ENCODE data around the gene UBXN4.
A peak's percentile ranks its signal among the peaks of the same experiment; 100 is the strongest.
"Not testable (repeated sequence)": the region's sequence is repeated elsewhere in the genome, so short reads cannot be mapped to it uniquely, and the experiment has no call there.

UBXN4 gene

GRCh38 chr2:135773319-135773718, 31.7 kb downstream of the UBXN4 start:
- no peak for DNase-seq

- peak in 1 of 2 experiments; percentile 23 for DNase-seq
Measured at GRCh38 chr2:135773917-135774316, 32.3 kb downstream of the UBXN4 start.

- no peak for DNase-seq
Measured at GRCh38 chr2:135775420-135775819, 33.8 kb downstream of the UBXN4 start.

DNA sequence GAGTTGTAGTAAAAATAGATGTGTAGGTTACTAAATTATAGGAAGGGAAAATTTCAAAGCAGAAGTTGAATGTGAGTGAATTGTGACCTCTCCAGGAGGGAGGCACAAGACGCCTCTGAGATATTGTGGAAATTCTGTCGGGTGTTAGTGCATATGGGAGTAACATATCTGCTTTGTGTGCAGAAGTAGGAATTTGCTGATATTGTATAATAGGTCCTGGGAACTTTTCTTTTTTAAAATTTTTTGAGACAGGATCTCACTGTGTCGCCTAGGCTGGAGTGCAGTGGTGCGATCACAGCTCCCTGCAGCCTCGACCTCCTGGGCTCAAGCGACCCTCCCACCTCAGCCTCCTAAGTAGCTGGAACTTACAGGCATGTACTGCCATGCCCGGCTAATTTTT, 34.7 kb downstream of the UBXN4 start:
- no peak for DNase-seq

DNA sequence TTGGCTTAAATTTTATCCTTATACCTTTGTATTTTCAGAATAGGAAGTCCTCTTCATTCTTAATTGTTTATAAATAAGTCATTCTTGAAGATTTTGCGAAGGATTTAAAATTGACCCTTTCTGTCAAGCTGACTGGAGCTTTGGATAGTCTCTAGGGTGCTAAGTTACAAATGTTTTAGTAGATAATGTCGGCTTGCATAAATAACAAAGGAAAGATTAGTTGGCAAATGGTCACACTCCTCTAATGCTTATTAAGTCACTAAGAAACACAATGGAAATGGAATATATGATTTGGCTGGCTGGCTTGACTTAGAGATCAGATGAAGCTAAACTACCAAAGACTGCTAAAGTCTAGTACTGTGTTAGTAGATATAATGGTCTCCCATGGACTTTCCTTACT, 40.6 kb downstream of the UBXN4 start:
- DNase-seq, result no peak

DNA sequence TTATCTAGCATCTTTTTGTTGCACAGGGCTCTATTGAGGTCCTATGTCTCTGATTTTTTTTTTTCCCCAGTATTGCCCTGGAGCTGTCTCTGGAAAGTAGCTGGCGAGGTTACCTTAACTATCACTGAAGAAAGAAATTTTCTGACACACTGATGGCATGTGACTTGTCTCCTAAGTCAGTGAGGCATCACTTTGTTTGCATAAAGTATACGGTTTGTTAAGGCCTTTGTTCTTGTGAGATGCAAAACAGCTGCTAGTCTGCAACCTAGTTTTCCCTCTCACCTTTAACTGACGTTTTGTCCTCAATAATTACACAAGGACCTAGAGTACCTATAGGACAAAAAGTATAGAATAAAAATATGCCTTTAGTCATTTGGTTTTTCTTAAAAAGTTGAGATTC, 41.8 kb downstream of the UBXN4 start:
- DNase-seq, result no peak

DNA sequence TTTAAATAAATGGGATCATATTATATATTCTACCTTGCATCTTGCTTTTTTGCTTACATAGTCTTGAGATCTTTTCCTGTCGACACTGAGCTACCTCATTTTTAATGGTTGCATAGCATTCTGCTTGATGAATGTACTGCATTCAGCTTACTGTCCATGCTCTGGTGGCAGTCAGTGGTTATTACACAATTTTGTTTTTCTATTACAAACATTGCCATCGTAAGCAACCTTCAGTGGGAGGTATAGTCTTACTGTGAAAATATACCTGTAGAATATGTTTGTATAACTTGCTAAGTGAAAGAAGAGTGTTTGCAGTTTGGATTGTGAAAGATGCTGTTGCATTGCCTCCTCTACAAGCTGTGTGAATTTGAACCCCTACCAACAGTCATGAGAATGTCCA, 43.4 kb downstream of the UBXN4 start:
- peak in 1 of 2 experiments; percentile 26 for DNase-seq

GRCh38 chr2:135786823-135787222, 45.2 kb downstream of the UBXN4 start:
- DNase-seq, result peak; percentile 34 to 50

GRCh38 chr2:135790423-135790822, 48.8 kb downstream of the UBXN4 start:
- DNase-seq, result no peak

GRCh38 chr2:135791418-135792190, 49.9 kb downstream of the UBXN4 start:
- DNase-seq, result no peak

GRCh38 chr2:135792401-135793150, 50.9 kb downstream of the UBXN4 start:
- DNase-seq, result no peak

- not testable (repeated sequence) for DNase-seq
Measured at GRCh38 chr2:135795641-135796040, 54.0 kb downstream of the UBXN4 start.

GRCh38 chr2:135796606-135797005, 55.0 kb downstream of the UBXN4 start:
- DNase-seq, result no peak

DNA sequence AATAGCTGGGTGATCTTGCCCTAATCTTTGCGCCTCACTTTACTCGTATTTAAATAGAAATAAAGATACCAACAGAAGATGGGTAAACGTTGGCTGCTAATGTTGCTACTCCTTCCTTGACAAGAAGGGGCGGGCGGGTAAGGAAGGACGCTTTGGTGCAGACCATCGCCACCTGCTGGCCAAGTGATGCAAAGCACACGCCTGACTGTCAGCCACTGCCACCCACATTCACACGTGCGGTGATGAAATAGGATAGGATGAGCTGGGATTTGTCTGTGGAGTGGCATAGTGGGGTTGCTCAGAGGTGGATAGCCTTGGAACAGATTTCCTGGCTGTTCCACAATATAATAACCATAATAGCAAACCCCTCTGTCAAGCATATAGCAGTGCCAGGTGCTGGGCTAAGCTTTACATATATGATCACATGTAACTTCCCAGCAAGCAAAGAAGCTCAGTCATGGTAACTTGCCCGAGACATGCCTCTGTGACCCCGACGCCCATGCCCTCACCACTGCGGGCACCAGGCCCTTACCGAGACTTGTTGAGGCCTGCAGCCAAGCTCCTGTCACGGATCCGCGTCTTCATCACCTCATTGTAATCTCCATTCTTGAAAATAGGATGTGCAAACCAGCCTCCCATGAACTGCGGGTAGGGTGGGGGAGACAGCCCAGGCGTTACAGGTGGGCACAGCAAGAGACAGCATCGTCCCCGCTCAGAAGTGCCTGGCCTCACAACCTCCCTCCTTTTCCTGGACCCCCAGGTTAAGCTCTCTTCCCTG, 56.0 kb downstream of the UBXN4 start:
- DNase-seq, result peak; percentile 16 to 68

DNA sequence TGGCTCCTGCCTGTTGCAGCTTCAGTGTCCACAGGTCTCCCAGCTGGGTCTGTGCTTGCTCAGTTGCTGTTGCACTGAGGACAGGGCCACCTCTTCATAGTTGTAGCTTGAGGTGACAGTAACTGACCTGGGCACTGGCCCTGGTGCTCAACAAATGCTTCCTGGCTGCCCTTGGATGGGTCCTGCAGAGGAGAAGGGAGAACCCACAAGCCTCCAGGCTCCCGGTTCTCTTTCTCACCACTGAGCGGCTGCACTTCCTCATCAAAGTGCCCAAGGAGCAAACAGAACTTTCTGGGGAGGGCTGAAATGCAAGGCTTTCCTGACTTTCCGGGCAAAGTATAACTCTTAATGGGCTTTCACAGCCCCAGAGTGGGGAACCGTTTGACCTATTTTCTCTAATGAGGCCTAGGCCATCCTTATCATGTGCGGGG, 56.6 kb downstream of the UBXN4 start:
- no peak for DNase-seq

- no peak for DNase-seq
Measured at GRCh38 chr2:135798762-135799161, 57.1 kb downstream of the UBXN4 start.

DNA sequence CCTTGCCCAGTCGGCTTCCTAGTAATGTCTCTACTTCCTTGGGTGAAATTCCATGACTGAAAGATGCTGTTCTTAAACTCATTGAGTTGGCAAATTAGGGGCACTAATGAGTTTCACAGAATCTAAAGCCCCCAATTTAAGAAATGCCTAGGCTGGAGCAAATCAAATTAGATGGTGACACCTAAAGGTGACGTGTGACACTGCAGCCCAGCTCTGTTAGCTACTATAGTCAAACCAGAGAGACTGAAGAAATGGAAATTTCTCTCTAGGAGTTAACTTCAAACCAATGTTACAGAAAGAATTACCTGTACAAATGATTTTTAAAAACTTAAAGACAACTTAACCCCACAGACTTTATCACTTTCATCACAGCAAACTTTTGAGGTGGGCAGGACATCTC, 58.1 kb downstream of the UBXN4 start:
- no peak for DNase-seq

GRCh38 chr2:135800513-135801460, 59.1 kb downstream of the UBXN4 start:
- no peak for DNase-seq

- no peak for DNase-seq
Measured at GRCh38 chr2:135802350-135802749, 60.7 kb downstream of the UBXN4 start.

DNA sequence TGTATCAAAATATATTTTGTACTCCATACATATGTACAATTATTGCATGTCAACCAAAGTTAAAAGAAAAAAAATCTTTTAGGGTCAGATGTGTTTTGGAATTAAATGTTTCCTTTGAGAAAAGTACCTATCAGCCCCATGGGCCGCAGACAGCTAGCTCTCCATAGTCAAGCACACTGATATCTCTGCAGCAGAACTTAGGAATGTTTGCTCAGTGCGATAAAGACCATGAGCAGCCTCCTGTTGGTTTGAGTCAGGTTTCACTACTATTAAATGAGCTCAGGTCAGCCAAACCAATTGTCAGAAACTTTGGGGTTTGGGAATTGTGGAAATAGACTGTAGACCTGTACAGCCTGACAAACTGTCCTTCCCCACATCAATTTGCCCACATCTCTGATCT, 61.6 kb downstream of the UBXN4 start:
- no peak for DNase-seq

- not testable (repeated sequence) for DNase-seq
Measured at GRCh38 chr2:135807874-135808273, 66.2 kb downstream of the UBXN4 start.

DNA sequence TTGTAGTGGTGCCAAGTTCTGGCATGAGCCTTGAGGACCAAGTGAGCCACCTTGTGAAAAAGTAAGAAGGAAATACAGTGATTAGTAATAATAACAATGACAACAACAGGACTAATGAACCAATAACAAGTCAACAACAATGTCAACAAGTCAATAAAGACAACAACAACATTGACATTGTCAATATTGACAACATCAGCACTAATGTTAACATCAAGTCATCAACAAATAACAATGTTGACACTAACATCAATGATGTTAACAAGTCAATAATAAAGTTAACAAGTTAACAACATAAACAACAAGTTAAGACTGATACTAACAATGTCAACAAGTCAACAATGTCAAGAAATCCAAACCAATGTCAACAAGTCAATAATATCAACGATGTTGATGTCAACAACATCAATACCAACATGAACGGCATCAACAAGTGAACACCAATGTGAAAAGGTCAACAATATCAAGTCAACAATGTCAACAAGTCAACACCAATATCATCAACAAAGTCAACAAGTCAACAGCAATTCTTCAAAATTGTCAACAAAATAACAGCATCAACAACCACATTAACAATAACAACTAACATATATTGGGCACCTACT, 71.4 kb downstream of the UBXN4 start:
- DNase-seq, result no peak
